HG03378 (cell line): Measurements from ENCODE around the gene IL17C.
"Not testable (repeated sequence)": the region's sequence is repeated elsewhere in the genome, so short reads cannot be mapped to it uniquely, and the experiment has no call there.

Experiments
- ATAC-seq: cut with Tn5 transposase; IDR thresholded peaks from one replicate; pipeline ENCODE4 v1.9.1; 2021; ENCODE audit warnings: mild to moderate bottlenecking, moderate library complexity; ENCODE audit not compliant: unreplicated experiment

Gene IL17C

DNA sequence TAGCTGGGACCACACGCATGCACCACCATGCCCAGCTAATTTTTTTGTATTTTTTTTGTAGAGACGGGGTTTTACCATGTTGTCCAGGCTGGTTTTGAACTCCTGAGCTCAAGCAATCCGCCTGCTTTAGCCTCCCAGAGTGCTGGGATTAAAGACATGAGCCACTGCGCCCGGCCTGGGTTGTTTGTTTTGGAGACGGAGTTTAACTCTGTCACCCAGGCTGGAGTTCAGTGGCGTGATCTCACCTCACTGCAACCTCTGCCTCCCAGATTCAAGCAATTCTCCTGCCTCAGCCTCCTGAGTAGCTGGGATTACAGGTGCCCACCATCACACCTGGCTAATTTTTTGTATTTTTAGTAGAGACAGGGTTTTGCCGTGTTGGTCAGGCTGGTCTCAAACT, 28.9 kb upstream of the IL17C start:
- ATAC-seq: not testable (repeated sequence)

DNA sequence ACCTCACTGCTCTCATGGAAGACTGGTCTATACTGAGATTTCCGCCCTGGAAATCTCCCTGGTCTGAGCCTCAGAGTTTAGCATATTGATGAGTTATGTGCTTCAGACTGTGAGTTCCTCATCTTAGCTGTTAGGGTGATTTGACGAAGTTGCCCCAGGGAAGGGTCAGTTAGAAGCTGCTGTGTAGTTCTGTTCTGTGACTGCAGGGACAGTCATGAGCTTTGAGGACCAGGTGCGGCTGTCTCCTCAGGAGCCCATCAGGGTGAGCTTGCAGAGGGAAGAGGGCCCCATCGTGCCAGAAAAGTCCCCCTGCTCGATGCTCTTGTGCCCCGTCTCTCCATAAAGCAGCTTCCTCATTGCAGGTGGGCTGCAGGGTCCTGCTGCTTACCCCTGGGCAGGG, 28.3 kb upstream of the IL17C start:
- no peak for ATAC-seq

DNA sequence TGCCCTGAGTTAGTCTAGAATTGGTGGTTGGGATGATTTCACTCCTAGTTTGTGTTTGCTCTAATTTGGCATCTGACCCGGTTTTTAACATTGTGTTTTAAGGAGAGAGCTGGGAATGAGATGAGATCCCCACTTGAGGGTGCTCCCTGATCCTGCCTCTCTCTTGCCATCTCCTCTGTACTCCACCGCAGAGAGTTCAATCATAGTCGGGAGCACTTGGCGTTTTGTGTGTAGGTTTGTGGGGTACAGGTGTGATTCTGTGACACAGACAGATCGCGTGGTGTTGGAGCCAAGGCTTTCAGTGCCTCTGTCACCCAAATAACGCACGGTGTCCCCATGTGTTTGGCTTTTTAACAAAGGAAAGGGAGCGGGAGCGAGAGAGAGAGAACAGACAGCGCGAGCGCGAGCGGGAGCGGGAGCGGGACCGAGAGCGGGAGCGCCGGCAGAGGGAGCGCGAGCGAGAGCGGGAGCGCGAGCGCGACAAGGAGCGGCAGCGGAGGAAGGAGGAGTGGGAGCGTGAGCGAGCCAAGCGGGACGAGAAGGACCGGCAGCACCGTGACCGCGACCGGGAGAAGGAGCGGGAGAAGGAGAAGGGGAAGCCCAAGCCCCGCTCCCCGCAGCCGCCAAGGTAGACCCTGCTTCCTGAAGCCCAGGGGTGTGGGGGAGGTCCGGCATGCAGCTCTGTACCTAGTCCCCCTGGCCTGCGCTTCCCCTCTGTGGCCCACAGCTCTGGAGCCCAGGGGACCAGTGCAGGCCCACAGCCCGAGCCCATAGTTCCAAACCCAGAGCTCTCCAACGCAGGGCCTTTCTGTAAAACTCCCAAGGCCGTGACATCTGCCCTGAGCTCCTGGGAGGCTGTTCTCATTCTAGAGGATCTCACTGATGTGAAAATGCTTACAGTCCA, 27.2 kb upstream of the IL17C start:
- ATAC-seq: no peak

DNA sequence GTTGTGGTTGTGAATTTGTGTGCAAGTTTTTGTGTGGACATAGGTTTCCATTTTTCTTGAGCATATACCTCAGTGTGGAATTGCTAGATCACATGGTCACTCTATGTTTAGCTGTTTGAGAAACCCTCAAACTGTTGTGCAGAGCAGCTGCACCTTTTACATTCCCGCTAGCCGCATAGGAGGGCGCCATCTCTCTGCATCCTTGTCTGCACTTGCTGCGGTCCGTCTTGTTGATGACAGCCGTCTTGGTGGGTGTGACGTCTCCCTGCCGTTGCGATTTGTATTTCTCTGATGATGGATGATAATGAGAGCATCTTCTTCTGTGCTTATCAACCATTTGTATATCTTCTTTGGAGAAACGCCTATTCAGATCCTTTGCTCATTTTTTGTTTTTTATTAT, 25.1 kb upstream of the IL17C start:
- ATAC-seq: no peak

DNA sequence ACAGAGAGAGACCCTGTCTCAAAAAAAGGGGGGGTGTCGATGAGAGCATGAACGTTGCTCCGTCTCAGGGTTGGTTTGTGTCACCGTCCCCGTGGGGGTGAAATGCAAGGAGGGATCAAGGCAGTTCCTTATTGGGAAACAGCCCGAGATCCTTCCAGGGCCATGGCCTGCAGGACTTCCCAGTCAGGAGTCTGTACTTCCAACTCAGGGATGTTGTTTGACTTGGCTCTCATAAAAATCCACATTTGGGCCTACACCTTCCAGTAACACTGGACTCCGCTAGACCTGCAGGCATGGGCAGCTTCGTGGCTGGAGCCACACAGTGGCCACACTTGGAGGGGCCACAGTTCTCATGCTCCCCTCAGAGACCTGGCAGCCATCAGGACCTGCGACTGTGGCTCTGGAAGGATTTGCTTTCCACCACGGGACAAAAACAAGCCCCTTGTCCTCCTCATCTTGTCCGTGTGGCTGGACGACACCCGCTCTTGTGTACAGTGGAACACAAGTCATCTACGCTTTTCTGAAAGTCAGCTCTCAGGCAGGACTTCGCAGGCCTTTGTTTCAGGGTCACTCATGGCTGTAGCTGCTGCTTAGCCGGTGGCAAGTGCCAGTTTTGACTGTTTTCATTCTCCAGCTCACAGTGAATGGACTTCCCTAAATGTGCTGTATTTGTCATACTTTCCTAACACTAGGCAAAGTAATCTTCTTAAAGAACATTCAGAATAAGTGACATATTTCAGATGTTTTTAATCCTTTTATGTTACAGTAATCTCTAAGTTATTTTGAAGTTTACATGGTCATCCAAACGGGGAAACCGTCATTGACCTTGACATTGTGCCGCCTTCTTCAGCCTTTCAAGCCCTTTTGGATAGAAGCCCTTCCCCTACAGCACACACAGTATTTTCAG, 24.2 kb upstream of the IL17C start:
- no peak for ATAC-seq

DNA sequence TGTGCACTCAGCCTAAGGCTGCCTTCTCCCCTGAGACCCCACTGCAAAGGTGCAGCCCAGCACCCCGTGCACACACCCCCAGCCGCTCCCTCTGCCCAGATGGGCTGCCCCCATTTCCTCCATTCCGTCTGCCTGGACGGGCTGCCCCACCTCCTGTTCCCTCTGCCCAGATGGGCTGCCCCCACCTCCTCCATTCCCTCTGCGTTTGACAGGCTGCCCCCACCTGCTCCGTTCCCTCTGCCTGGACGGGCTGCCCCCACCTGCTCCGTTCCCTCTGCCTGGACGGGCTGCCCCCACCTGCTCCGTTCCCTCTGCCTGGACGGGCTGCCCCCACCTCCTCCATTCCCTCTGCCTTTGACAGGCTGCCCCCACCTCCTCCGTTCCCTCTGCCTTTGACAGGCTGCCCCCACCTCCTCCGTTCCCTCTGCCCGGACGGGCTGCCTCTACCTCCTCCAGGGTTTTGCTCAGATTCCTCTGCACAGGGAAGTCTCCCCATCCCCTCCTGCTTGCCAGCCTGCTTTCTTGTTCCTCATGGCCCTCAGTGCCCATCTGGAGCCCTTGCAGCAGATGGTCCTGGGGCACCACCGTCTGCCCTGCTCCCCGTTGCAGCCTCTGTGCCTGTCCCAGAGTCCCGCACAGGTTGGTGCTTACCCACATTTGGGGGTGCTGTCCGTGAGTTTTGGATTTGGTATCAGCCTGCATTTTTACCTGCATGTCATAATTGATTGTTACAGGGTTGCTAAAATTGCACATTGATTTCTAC, 23.4 kb upstream of the IL17C start:
- ATAC-seq: no peak

DNA sequence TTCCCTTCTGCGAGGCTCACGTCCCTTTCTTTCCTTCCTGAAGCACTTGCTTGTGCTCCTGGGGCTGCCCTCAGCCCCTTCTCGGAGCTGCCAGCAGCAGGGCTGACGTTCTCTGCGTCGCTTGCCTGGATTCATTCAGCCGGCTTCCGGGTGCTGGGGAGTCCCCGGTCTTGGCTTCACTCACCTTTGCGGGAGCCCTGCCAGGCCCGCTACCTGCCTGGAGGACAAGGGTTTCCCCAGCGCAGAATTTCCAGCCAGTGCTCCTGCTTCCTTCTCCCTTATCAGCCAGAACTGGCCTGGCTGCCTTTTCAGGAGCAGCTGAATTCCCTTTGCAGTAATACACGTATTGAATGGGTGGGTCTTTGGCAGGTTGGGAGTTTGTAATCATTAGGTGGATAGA, 22.1 kb upstream of the IL17C start:
- ATAC-seq: no peak

DNA sequence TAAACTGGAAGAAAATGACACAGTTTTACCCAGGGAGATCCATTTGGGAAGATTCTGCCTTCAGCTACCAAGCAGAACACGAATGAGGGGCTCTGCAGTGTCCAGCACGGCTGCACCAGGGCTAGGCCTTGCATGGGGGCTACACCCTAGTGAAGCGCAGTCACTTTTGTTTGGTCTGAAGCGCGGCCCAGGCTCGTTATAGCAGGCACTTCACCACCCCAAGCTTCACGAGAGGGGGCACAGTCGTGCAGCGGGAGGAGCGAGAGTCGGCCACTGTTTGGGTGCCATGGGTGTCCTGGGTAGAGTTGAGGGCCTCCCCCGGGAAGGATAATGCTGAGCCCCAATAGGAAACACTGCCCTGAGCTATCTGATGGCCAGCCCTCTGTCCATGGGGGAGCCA, 21.6 kb upstream of the IL17C start:
- ATAC-seq: no peak

DNA sequence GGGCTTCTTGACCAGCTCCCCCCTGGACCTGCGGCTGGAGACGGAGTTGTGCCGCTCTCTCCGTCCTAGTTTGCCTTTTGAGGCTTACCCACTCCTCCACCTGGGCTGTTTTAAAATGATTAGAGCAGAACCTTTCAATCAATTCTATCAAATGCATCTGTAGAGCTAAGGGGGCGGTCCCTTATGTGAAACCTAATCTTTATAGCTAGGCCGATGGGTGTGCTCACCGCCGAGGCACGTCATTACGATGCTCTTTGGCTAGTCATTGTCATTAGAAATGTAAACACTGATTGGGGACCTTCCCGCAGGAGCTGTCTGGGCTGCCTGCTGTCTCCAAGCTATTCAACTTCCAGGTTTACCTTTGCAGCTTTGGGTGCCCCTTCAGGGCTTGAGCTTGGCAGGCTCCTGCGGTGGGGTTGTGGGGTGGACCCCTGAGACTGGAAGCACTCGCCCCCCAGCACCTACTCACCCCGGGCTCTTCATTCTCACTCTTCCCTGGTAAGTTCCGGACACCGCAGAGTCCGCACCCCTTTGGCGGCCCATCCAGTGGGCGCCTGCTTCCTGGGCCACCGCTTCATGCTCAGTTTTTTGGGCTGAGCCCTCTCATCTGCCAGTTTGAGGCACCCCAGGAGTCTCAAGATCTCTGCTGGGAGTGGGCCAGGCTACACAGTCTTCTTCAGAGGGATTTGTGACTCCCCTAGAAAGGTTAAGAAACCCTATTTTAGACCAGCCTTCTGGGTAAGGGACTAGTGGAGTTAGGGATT, 20.9 kb upstream of the IL17C start:
- ATAC-seq: no peak

DNA sequence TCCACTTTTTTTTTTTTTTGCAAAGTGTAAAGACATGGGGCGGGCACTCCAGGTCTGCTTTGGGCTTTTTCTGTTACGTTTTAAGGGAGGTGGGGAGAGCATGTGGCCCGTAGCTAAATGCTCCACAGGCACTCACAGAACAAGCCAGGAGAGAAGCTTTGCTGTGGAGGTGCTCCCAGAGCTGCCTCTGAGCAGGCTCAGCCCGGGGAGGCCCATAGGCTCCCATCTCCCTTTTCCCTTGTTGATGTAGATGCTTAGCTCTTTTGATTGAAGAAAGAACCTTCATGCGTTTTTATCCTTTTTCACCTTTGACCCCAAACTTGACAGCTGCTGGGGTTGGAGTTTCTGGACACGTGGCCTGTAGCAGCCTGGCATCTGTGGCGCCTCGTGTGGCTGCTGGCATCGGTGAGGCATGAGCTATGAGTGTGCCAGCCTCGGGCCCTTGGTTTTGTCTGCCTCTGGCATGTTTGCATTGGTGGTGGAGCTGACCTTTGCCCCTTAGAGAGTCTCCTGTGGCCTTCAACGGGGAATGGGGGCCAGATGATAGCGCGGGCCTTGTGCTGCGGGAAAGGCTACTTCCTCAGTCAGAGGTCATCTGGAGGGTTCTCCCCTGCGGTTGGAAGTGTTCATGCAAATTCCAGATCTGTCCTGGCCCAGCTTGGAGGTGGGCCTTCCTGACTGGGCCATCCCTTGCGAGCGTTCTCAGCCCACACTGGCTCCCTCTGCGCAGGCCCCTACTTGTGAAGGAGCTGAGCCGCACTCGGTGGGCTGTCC, 20.0 kb upstream of the IL17C start:
- ATAC-seq: no peak

DNA sequence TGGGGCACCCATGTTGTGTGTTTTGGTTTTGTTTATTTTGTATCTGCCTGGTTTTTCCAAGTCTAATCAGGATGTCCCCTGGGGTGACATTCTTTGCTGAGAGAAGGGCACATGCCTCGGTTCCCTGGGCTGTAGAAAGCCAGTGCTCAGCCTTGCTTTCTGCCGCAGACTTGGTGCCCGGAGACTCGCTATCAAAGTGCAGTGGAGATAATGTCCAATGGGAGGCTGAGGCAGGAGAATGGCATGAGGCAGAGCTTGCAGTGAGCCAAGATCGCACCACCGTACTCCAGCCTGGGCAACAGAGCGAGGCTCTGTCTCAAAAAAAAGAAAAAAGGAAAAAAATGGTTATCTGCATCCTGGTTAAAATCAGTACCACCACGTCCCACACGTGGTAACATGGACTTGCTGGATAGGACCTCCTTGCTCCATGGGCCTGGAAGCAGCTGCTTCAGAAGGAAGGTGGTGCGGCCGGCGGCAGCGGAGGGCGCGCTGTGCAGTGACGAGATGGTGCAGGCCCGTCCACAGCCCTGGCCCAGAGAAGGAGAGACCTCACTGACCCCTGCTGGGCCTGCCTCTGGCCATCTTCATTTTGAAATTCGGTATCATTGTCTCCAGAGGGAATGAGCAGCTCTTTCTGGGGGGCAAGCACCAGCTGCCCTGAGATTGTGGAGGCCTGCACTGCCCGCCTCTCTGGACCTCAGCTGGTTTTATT, 19.3 kb upstream of the IL17C start:
- no peak for ATAC-seq

DNA sequence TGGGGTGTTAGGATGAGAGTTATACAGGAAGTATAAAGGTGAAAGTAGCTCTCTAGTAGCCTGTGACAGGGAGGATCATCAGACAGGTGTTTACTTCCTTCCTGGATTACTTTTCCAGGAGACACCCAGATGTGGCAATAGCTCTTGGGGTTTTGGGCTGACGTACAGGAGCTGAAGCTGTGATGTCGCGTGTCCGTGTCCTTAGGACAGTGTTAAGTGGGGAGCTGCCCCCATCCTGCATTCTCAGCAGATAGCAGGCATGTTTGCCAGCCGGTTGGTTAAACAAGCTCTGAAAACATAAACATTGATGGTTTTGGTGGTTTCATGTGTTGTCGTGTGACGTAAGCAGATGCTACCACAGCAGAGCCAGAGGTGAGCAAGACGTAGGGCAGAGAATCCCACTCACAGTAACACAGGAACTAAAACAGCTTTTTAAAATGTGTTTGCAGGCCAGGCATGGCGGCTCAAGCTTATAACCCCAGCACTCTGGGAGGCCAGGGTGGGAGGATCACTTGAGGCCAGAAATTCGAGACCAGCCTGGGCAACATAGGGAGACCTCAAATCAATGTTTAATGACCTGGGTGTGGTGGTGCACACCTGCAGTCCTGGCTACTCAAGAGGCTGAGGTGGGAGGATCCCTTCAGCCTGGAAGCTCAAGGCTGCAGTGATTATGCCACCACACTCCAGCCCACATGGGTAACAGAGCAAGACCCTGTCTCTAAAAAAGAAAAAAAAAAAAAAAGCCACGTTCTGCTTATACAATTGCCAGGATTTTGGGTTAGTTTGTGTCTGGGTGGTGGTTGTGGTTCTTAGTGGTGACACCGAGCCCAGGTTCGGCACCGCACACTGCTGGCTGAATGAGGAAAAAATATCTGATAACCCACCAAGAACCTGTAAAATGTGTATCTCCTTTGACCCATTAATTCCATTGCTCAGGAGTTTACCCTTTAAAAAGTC, 18.2 kb upstream of the IL17C start:
- no peak for ATAC-seq

DNA sequence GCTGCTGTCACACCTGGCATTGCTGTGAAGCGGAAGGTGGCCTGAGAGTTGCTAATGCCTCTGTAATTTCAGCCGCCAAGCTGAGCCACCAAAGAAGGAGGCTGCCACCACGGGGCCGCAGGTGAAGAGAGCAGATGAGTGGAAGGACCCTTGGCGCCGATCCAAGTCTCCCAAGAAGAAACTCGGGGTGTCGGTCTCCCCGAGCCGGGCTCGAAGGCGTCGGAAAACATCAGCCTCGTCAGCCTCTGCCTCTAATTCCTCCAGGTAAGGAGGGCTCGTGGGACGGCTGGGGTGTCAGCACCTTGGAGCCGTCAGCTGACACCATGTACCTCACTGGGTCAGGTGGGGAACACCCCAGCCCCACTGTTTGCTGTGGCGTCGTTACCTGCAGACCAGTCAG, 16.2 kb upstream of the IL17C start:
- ATAC-seq: no peak

DNA sequence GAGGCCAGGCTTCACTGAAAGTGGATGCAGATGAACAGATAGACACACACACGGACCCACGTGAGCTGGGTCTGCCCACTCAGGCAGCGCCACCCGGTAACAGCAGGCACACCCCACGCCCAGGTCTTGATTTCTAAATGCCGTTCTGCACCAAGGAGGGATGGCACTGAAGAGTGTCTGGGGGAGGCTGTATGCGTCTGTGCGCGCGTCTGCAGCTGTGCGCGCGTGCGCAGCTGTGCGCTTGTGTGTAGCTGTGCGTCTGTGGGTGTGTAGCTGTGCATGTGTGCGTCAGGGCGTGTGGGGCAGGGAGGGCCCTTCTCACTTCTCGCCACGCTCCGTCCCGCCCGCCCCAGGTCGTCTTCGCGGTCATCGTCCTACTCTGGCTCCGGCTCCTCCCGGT, 15.5 kb upstream of the IL17C start:
- ATAC-seq: no peak

DNA sequence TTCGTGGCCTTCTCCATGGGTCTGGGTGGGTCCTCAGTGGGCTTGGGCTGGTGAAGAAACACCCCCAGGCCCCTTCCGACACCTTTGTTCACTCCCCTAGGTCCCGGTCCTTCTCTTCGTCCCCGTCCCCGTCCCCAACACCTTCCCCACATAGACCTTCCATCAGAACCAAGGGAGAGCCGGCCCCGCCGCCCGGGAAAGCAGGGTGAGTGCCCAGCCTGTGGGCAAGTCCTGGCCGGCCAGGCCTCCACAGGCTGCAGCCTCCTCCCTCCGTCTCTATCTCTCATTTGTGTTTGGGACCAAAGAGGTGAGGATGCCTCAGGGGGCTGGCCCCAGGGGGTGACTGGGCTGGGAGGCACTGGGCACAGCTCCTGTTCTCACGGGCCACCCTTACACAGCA, 14.5 kb upstream of the IL17C start:
- ATAC-seq: no peak

DNA sequence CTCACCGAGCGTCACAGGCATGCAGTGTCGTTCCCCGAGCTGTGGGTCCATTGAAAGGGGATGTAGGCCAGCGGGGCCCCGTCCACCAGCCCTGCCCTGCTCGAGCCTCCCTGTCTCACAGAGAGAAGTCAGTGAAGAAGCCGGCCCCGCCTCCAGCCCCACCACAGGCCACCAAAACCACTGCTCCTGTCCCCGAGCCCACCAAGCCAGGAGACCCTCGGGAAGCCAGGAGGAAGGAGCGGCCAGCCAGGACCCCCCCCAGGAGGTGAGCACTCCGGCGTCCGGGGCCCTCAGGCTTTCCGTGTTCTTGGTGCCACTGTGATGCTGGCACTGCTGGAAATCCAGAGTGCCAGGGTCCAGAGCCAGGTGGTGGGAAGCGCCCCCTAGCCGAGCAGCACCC, 13.9 kb upstream of the IL17C start:
- ATAC-seq: no peak

DNA sequence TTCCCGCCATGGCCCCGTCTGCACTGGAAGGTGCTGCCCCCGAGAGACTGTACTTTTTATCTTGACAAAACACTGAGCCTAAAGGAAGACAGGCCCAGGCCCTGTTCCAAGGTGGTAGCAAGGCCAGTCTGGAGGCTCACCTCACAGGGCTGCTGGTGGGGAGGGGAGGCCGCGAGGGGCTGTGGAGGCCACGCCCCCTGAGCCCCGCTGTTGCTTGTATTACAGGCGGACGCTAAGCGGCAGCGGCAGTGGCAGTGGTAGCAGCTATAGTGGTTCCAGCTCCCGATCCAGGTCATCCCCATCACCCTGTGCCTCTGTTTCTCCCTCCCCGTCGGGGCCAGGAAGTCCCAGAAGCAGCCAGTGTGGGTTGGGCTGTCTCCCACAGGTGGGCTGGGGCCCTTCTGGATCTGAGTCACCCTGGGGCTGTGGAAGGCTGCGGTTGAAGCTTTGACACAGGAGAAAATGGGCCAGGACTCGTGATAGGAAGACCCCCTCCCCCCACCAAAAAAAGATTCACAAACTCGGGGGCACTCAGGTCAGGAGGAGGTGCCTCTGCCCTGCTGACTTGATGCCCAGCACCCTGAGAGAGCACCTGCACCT, 13.3 kb upstream of the IL17C start:
- ATAC-seq: no peak

DNA sequence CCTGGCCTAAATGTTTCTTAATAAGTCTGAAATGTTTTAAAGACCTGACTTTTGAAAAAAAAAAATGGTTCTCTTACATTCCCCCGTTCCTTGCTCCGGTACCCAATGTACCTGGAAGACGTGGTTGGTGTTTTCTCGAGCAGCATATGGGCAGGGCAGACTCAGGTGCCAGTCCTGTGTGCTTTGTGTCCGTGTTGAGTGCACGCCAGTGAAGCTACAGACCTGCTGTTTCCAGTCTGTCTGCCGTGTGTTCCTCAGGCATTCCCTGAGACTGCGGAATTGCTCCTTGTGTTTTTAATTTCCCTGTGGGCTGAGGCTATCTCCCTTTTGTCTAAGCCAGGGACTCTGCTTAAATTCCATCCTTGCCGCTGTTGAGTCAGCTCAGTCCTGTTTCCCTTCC, 11.7 kb upstream of the IL17C start:
- no peak for ATAC-seq
